HG03139 (cell line): ENCODE measurements around the gene SLC6A3.
"Not testable (repeated sequence)": the region's sequence is repeated elsewhere in the genome, so short reads cannot be mapped to it uniquely, and the experiment has no call there.

Source experiments
- ATAC-seq: cut with Tn5 transposase; IDR thresholded peaks from one replicate; pipeline ENCODE4 v1.9.1; 2021; ENCODE audit not compliant: unreplicated experiment

SLC6A3 gene

DNA sequence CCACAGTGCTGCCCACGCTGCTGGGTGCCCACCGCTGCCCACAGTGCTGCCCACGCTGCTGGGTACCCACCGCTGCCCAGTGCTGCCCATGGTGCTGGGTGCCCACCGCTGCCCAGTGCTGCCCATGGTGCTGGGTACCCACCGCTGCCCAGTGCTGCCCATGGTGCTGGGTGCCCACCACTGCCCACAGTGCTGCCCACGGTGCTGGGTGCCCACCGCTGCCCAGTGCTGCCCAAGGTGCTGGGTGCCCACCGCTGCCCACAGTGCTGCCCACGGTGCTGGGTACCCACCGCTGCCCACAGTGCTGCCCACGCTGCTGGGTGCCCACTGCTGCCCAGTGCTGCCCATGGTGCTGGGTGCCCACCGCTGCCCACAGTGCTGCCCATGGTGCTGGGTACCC lies 22.7 kb downstream of the SLC6A3 start:
- ATAC-seq, result not testable (repeated sequence)

DNA sequence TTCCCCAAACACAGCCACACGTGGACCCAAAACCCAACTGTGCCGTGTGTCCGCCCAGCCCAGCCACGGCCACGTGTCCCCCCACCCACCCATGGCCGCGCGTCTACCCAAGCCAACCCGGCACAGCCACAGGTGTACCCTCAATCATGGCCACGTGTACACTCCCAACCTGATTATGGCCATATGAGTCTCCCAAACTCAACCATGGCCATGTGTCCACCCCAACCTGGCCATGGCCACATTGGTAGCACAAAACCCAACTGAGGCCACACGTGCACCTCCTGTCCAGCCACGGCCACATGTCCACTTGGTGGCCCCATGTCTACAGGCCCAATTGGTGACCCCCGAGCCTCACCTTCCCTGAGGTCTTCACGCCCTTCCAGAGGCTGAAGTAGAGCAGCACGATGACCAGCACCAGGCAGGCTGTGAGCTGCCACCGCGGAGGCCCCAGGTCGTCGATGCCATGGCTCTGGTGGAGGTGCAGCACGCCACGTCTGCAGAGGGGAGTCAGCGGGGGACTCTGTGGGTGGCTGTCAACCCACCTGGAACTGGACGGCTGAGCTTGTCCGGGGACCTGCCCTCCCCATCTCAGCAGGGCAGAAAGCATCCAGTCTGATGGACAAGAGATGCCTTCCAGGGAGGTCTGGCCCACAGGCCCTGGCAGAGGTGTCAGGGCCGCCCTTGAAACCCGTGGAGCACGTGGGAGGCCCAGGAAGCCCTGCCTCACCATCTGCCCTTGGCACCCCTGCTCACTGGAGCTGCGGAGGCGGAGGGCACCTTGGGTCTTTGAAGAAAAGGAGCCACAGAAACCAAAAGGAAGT lies 23.5 kb downstream of the SLC6A3 start:
- no peak for ATAC-seq

DNA sequence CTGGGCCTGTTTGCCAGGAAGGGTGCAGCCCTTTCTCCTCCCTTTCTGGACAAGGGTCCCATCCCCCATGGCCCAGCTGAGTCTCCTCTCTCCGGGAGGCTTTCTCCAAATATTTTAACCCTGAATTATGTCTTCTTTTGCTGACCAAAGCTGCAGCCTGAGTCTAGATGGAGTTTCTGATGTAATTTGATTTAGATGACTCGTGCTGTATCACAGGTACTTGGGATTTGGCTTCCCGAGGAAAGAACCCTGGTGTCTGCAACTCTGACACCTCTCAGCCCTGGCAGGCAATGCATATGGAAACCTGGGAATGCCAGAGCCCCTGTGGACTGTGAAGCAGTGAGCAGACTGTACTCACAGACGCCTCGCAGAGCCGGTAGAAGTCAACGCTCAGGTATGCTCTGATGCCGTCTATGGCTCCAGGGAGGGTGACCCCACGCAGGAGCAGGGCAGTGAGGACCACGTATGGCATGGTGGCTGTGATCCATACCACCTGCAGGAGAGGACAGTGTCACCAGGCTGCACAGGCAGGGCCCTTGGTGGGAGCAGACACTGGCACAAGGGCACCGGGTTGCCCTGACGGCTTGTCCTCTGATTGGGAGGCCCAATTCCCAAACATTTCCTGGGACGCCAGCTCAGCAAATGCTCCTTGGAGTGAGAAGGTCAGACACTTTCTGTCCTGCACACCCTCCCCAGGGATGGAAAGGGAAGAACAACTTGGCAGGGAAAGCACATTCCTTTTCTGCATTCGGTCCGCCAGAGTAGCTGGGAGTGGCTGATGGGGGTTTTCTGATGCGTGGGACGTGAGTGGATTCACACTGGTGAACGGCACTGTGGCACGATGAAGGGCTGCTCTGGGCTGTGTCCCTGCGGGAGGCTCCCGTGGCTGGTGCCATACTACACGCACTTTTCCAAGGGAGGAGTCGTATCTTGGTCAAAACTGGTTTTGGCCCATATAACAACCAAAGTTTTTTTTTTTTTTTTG lies 24.7 kb downstream of the SLC6A3 start:
- ATAC-seq, result no peak

DNA sequence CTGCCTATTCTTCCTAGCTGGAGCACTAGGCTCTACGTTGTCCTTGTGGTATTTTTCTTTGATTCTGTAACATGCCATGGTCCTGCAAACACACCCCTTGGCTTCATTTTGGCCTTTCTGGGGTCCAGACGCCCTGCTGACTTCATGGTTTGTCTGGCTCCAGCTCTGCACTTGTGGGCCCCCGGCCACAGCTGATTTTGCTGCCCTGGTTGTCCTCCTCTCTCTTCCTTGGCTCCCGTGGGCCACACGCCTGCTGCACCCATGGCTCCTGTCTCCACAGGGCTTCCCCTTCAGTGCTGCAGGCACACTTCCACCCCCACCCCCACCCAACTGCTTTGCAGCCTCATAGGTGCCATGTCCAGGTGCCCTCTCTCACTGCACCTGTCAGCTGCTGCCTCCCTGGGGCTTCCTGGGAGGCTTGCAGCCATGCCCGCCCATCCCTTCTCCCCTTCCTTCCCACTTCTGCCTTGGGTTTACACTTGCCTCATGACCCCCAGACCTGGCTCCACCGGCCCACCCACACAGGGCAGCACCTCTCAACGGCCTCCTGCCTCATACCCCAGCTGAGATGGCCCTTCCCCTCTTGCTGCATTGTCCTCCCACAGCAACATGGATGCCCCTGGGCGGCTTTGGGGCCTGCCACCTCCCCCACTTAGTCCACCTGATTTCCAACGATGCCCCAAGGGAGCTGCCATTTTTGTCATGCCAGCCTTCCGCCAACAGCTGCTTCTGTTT lies 25.6 kb downstream of the SLC6A3 start:
- ATAC-seq, result no peak

DNA sequence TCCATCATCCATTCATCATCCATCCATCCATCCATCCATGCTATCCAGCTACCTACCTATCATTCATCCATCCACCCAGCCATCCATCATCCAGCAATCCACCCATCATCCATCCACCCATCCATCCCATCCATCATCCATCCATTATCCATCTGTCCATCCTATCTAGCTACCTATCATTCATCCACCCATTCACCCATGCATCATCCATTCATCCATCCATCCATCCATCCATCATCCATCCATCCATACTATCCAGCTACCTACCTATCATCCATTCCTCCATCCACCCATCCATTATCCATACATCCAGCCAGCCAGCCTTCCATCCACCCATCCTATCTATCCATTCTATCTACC lies 26.3 kb downstream of the SLC6A3 start:
- no peak for ATAC-seq

DNA sequence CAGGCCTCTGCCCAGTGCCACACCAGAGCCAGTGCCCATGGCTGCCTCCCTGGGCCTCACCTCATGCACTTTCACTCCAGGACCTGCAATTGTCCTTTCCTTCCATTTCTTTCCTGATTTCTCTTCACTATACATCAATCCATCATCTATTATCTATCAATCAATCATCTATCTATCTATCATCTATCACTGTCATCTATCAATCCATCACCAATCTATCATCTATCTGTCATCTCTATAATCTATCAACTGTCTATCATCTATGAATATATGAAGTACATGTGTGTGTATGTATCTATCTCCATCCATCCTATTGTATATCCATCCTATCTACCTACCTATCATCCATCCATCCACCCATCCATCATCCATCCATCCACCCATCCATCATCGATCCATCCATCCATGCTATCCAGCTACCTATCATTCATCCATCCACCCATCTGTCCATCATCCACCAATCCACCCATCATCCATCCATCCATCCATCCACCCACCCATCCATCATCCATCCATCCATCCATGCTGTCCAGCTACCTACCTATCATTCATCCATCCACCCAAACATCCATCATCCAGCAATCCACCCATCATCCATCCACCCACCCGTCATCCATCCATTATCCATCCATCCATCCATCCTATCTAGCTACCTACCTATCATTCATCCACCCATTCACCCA lies 26.9 kb downstream of the SLC6A3 start:
- ATAC-seq, result no peak

DNA sequence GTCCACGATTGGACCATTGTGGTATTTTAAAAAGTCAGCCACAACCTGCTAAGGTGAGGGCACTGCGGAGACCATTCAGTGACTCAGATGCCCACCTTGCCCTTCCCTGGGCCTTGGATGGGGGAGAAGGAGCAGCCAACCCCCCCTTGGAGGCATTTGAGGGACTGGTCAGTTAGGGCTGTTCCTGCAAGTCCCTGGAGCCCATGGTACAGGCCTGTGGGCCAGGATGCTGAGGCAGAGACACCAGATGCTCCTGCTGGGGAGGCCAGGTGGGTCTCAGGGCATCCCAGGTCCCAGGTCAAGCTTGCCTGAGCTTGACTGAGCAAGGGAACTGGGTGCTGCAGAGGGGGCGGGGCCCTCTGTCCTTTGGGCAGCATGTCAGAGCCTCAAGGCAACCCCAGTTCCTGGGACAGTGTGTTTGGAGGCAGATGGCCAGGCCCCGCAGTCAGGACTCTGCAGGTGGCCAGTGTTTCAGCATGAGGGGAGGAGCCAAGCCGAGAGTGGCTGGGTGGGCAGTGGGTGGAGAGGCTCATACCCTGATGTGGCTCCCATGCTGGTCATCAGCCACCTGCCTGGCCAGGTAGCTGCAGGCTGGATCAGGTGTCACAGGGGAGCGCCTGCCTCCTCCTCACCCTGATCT lies 27.5 kb downstream of the SLC6A3 start:
- no peak for ATAC-seq

- ATAC-seq, result no peak
Measured at GRCh38 chr5:1416856-1417469, 28.3 kb downstream of the SLC6A3 start.

DNA sequence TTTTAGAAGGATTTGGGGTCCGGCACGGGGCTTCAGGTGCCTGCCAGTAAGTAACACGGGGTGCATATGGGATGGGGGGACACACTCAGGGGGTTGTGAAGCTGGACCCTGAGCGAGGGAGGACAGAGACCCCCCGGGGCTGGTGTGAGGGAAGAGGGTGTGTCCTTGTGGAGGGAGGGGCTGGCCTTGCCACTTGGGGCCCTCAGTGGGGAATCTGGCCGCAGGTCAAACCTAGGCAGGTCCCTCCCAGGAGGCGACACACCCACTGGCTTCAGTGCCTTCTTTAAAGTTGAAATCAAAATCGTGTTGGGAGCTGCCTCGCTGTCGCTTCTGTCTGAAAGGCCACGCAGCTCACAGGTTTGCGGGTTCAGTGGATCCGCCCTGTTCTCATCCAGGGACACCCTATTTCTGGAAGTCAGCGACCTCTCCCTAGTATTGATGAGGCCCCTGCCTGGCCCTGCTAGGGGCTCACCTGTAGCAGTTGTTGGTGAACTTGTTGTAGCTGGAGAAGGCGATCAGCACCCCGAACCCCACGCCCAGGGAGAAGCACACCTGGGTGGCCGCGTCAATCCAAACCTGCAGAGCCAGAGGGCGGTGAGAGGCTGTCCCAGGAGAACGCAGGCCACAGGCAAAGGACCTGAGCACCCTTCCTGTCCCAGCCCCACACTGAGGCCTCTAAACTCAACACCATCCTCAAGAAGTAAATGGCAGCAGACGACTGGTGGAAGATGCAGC lies 29.4 kb downstream of the SLC6A3 start:
- ATAC-seq, result no peak

DNA sequence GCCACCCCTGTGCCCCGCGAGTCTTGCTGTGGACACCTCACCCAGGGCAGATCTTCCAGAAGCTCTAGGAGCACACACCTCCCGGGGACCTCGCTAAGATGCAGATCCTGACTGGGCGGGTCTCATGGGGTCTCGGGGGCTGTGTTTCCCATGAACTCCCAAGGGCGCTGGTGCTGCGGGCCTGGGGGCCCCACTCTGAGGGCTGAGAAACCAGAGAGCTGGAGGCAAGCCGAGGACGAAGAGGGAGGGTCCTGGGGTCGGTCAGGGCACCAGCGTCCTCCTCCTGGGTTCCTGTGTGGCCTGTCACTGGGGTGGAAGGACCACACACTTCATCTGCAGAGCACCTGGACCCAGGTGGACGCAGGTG lies 30.2 kb downstream of the SLC6A3 start:
- no peak for ATAC-seq

- no peak for ATAC-seq
Measured at GRCh38 chr5:1414311-1415058, 30.8 kb downstream of the SLC6A3 start.

DNA sequence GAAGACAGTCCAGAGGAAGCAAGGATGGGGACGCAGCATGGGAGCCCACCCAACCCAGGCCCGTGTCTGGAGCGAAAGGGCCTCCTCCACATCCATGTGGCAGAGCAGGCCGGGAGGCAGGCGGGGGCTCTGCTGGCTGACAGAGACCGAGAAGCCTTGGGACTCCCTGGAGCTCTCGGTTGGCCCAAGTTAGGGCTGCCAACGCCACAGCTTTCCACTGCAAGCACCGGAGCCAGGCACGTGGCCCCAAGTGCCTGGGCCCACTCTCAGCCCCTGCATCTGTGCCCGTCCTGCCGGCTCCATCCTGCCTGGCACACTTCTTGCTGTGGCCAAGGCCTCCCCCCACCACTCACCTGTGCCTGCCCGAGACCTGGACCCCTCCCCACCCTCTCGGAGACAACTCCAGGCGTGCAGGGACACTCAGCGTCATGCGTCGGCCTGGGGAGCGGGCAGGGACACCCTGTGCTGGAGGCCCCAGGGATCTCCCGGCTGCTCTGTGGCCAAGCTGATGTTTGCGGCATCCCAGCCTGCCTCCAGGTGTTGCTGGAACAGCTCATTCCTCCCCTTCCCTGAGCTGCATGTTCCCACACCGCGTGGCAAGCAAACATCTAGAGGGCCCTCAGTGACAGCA lies 31.5 kb downstream of the SLC6A3 start:
- ATAC-seq, result no peak

DNA sequence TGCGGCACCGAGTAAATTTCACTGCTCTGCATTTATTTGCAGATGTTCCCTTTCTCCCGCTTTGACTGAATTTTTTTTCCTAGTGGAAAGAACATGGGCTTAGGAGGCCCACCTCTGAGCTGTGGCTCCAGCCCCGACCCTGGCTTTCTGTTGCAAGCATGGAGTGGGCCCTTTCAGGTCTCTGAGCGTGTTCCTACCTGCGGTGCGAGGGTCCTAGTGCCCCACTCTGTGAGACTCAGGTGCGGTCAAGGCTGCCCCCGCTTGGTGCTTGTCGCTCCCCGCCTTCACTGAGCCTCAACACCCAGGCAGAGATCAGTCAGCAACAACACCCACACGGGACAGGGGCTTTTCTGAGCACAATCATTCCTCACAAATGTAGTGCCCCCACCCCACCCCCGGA lies 32.0 kb downstream of the SLC6A3 start:
- no peak for ATAC-seq

DNA sequence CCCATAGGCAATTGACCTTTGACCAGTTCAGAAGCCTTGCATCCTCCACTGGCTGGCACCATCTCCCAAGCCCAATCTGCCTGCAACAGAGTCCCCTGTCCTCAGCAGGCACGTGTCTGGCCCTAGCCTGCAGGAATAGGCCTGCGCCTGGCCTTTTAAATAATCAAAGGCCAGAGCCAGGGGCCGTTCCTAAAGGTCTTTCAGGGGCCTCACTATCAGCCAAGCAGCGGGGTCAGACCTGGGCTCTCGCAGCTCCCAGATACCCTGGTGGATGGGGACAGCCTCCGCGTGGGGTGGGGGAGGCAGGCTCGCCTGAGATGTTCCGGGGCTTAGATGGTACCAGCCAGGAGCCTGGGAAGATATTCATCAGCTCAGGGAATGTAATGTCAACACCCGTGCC lies 32.6 kb downstream of the SLC6A3 start:
- ATAC-seq, result no peak

DNA sequence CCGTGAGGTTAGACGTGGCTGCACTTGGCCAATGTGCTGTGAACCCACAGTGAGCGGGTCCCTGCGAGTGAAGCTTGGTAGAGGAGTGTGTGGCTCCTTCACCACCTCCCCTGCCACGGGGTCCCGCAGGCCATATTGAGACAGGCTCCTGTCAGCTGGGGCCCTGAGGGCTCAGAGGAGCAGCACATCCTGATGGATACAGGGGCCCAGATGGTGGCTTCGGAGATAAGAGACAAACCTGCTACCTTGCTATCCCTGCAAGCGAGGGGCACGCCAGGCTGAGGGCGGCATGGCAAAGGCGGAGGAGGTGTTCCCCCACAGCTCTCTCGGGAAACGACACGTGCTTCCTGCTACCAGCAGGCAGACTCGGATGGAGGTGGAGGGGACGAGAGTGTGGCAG lies 33.1 kb downstream of the SLC6A3 start:
- ATAC-seq, result no peak

GRCh38 chr5:1411099-1411498 lies 34.1 kb downstream of the SLC6A3 start:
- no peak for ATAC-seq

GRCh38 chr5:1410156-1411014 lies 34.9 kb downstream of the SLC6A3 start:
- no peak for ATAC-seq
